ENCODE measurements around the gene POLK.
"Not testable (repeated sequence)": the region's sequence is repeated elsewhere in the genome, so short reads cannot be mapped to it uniquely, and the experiment has no call there.

Gene POLK

GRCh38 chr5:75526070-75526469 lies 14.4 kb downstream of the POLK start:
- H2AFZ ChIP-seq (ENCODE audit: low read depth) = no peak overlapping the region
- H4K20me1 ChIP-seq (ENCODE audit: insufficient read depth) = no peaks in the 10 kb centered on the region
- no peaks in the 10 kb centered on the region for H3K36me3 ChIP-seq (ENCODE audit: insufficient read depth)
- H3K79me2 ChIP-seq (ENCODE audit: insufficient read depth, low read depth) = peaks cover 15% of the 10 kb centered on the region; the same call in 1 of the 2 replicates
- peaks cover 10% of the 10 kb centered on the region for H3K4me1 ChIP-seq (ENCODE audit: low read depth, poor library complexity, severe bottlenecking)
- H3K9ac ChIP-seq = no peak overlapping the region
- no peak overlapping the region for H3K4me3 ChIP-seq (IDR thresholded peaks at IDR 0.05; ENCODE audit: insufficient read depth, low read depth, low read length)
- TF ChIP-seq CTCF (conservative IDR thresholded peaks at IDR 0.05; ENCODE audit: low read depth, low read length) = no peak
- no peak overlapping the region for H3K27ac ChIP-seq
- H3K4me2 ChIP-seq = no peak overlapping the region
- H3K27me3 ChIP-seq (ENCODE audit: insufficient read depth, low read depth) = no peaks in the 10 kb centered on the region

- Histone ChIP-seq H3K4me1 (ENCODE audit: low read depth, poor library complexity, severe bottlenecking) (no peaks in the 10 kb centered on the region), H3K4me3 (IDR thresholded peaks at IDR 0.05; ENCODE audit: insufficient read depth, low read depth, low read length) (no peak overlapping the region), H3K27ac (no peak overlapping the region), H2AFZ (ENCODE audit: low read depth) (no peak overlapping the region), H4K20me1 (ENCODE audit: insufficient read depth) (no peaks in the 10 kb centered on the region), H3K79me2 (ENCODE audit: insufficient read depth, low read depth) (peaks cover 19% of the 10 kb centered on the region; the same call in 1 of the 2 replicates), H3K36me3 (ENCODE audit: insufficient read depth) (no peaks in the 10 kb centered on the region), H3K9ac (no peak overlapping the region), H3K4me2 (no peak overlapping the region), H3K27me3 (ENCODE audit: insufficient read depth, low read depth) (no peaks in the 10 kb centered on the region)
- no peak for TF ChIP-seq CTCF (conservative IDR thresholded peaks at IDR 0.05; ENCODE audit: low read depth, low read length)
Observed at GRCh38 chr5:75529185-75529584, 17.5 kb downstream of the POLK start.

GRCh38 chr5:75532190-75532589 lies 20.5 kb downstream of the POLK start:
- no peak overlapping the region for H3K4me3 ChIP-seq (IDR thresholded peaks at IDR 0.05; ENCODE audit: insufficient read depth, low read depth, low read length)
- no peaks in the 10 kb centered on the region for H3K36me3 ChIP-seq (ENCODE audit: insufficient read depth)
- no peak overlapping the region for H2AFZ ChIP-seq (ENCODE audit: low read depth)
- H3K4me2 ChIP-seq = no peak overlapping the region
- TF ChIP-seq CTCF (conservative IDR thresholded peaks at IDR 0.05; ENCODE audit: low read depth, low read length) = no peak
- H3K27me3 ChIP-seq (ENCODE audit: insufficient read depth, low read depth) = no peaks in the 10 kb centered on the region
- no peak overlapping the region for H3K9ac ChIP-seq
- no peaks in the 10 kb centered on the region for H4K20me1 ChIP-seq (ENCODE audit: insufficient read depth)
- peaks cover 29% of the 10 kb centered on the region; the same call in 1 of the 2 replicates for H3K79me2 ChIP-seq (ENCODE audit: insufficient read depth, low read depth)
- no peak overlapping the region for H3K27ac ChIP-seq
- peaks cover 14% of the 10 kb centered on the region for H3K4me1 ChIP-seq (ENCODE audit: low read depth, poor library complexity, severe bottlenecking)

- not testable (repeated sequence) for H3K27ac ChIP-seq; H3K27me3 ChIP-seq (ENCODE audit: insufficient read depth, low read depth); H3K4me3 ChIP-seq (IDR thresholded peaks at IDR 0.05; ENCODE audit: insufficient read depth, low read depth, low read length); H4K20me1 ChIP-seq (ENCODE audit: insufficient read depth); H3K9ac ChIP-seq; H3K36me3 ChIP-seq (ENCODE audit: insufficient read depth); H3K4me2 ChIP-seq; H2AFZ ChIP-seq (ENCODE audit: low read depth)
- Histone ChIP-seq H3K79me2 (ENCODE audit: insufficient read depth, low read depth) (peaks cover 29% of the 10 kb centered on the region; the same call in 1 of the 2 replicates), H3K4me1 (ENCODE audit: low read depth, poor library complexity, severe bottlenecking) (peaks cover 15% of the 10 kb centered on the region)
Observed at GRCh38 chr5:75533716-75534115, 22.0 kb downstream of the POLK start.

- Histone ChIP-seq H3K4me1 (ENCODE audit: low read depth, poor library complexity, severe bottlenecking) (peaks cover 15% of the 10 kb centered on the region), H3K9ac (no peak overlapping the region), H4K20me1 (ENCODE audit: insufficient read depth) (no peaks in the 10 kb centered on the region), H2AFZ (ENCODE audit: low read depth) (no peak overlapping the region), H3K4me3 (IDR thresholded peaks at IDR 0.05; ENCODE audit: insufficient read depth, low read depth, low read length) (no peak overlapping the region), H3K79me2 (ENCODE audit: insufficient read depth, low read depth) (peaks cover 29% of the 10 kb centered on the region; the same call in 1 of the 2 replicates), H3K27ac (no peak overlapping the region), H3K27me3 (ENCODE audit: insufficient read depth, low read depth) (no peaks in the 10 kb centered on the region), H3K36me3 (ENCODE audit: insufficient read depth) (no peaks in the 10 kb centered on the region), H3K4me2 (no peak overlapping the region)
- TF ChIP-seq CTCF (conservative IDR thresholded peaks at IDR 0.05; ENCODE audit: low read depth, low read length) = no peak
Observed at GRCh38 chr5:75534734-75535133, 23.0 kb downstream of the POLK start.

All from KMS-11 (cell line).